NCI-H345 treated with DMSO at 0.1 percent for 48 hours (cell line): ENCODE results near the gene ASCL3.
"Not testable (repeated sequence)": the region's sequence is repeated elsewhere in the genome, so short reads cannot be mapped to it uniquely, and the experiment has no call there.

Source experiments
- DNase-seq: peaks from one replicate; lab custom pipeline; 2025; ENCODE audit not compliant: unreplicated experiment; lab: John Stamatoyannopoulos, UW

ASCL3 gene

DNA sequence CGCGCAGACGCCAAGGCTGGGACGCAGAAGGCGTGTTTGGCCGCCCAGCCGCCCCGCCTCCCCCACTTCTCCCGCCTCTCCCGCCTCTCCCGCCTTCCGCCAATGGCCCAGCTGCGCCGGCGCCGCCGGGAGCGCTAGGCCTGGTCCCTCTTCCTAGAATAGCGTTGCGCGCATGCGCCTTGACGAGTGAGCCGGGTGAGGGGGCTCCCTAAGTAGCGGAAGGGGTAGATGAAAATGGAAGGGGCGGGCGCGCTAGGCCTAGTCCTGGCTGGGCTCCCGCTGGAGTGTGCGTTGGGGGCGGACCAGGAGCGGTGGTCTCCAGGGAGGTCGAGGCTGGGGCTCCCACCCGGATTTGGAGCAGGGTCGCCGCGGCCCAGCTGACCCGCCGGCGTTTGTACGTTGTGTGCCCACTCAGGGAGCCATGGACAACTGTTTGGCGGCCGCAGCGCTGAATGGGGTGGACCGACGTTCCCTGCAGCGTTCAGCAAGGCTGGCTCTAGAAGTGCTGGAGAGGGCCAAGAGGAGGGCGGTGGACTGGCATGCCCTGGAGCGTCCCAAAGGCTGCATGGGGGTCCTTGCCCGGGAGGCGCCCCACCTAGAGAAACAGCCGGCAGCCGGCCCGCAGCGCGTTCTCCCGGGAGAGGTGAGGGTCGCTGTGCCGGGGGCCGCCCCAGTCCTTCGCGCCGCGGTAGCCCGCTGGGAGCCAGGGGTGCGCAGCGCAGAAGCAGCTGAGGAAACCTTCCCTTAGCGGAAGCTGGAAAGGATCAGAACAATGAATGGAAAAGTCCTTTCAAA, 31.6 kb downstream of the ASCL3 start, which contains the start of gene AKIP1:
TSS of gene AKIP1 (plus strand) at position 161 of the 795 bp plus-strand sequence. CDS start at position 422, 261 bp downstream.
- peak; percentile 92 for DNase-seq

DNA sequence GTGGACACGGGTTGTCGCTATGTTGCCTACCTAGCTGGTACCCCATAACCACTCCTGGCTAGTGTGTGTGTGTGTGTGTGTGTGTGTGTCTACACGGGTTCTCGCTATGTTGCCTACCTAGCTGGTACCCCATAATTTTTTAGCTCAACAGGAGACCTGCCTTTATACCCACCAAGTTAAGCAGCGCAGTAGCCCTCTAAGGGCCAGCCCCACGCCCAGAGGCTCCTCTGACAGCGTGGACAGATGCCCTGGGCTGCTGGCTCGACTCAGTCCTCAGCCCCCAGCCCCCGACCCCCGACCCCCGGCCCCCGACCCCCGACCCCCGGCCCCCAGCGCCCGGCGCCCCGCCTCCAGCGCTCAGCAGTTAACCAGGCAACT, 32.2 kb downstream of the ASCL3 start:
- DNase-seq = no peak

DNA sequence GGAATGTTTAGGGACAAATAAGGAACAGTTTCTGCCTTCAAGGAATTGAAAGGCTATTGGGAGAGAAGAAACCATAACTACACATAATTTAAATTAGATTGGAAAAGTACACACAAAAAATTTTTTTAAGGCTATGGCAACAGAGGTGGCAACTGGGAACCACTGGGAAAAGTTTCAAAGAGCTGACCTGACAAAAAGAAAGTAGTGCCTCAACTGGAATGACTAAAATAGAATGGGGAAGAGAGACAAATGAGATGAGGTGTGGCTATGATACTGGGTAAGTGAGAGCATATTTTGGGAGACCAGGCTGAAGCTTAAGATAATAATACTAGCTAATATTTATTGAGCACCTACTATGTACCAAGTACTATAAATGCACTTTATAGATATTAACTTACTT, 34.7 kb downstream of the ASCL3 start:
- no peak for DNase-seq

DNA sequence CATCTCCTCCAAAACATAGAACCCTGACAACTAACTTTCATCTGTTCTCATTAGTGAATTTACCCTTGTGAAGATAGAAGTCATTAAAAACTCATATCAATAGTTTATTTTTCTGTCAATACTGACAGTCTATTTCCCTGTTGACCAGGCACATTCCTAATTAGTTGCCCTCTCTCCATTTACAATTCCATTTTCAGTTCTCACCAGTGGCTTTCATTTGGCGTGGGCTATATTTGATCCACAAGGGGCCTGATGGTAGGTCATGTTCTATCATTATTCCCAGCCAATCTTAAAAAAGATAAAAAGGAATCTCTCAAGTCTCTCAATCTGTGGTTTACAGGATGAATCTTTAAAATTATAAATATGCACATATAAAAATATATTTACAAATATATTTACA, 35.7 kb downstream of the ASCL3 start:
- no peak for DNase-seq

DNA sequence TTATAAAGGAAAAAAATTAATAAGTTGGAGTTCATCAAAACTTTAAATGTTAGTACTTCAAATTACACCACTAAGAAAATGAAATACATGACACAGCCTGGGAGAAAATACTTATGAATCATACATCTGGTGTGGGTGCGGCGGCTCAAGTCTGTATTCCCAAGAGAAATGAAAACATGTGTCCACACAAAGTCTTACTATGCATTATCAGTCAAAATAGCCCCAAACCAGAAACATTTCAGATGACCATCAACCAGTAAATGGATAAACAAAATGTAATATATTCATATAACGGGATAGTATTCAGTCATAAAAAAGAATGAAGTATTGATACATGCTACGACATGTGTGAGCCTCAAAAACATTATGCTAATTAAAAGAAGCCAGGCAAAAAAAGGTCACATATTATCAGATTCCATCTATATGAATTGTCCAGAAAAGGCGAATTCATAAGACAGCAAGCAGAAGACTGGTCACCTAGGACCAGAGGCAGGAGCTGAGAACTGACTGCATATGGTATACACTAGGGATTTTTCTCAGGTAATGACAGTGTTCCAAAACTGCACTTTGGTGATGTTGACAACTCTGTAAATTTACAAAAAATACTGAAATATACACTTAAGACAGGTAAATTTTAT, 37.2 kb downstream of the ASCL3 start:
- no peak for DNase-seq

DNA sequence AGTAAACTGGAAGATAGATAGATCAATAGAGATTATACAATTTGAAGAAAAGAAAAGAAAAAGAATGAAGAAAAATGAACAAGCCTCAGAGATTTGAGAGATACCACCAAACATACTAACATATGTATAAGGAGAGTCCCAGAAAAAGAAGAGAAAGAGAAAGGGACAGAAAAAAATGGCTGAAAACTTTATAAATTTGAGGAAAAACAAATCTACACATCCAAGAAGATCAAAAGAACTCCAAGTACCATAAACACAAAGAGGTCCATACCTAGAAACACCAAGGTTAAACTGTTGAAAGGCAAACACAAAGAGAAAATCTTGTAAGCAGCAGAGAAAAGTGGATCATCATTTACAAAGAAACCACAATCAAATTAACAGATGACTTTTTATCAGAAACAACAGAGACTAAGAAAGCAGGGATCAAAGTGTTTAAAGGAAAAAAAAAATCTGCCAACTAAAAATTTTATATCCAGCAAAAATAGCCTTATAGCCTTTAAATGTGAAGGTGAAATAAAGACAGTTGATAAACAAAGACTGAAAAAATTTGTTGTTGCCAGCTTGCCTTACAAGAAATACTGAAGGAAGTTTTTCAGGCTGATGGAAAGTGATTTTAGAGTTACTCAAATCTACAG, 43.6 kb downstream of the ASCL3 start:
- DNase-seq = no peak

DNA sequence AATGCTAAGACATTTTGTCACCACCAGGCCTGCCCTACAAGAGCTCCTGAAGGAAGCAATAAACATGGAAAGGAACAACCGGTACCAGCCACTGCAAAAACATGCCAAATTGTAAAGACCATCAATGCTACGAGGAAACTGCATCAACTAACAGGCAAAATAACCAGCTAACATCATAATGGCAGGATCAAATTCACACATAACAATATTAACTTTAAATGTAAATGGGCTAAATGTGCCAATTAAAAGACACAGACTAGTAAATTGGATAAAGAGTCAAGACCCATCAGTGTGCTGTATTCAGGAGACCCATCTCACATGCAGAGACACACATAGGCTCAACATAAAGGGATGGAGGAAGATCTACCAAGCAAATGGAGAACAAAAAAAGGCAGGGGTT, 51.6 kb downstream of the ASCL3 start:
- DNase-seq = not testable (repeated sequence)
